H9 (cell line): ENCODE results near the gene CUEDC2. TPM values are rescaled to one million over a fixed set of nuclear protein-coding genes. Genes with fewer than 3 reads are reported as not detected.
A peak's percentile ranks its signal among the peaks of the same experiment; 100 is the strongest.

Experiments
- DNase-seq: peaks from one replicate; pipeline ENCODE4 v3.0.0-alpha.2; 2017
- H2AFZ ChIP-seq: one replicate; pipeline ENCODE4 v1.6.1; 2013; ENCODE audit warnings: mild to moderate bottlenecking, low read length, control low read depth, moderate library complexity
- H2AK5ac ChIP-seq: 2 replicates; pipeline ENCODE4 v1.6.1; 2013; ENCODE audit warnings: low read length, control low read depth, mixed read lengths; ENCODE audit not compliant: insufficient read length
- H2BK120ac ChIP-seq: one replicate; pipeline ENCODE4 v1.6.1; 2013; ENCODE audit warnings: low read depth, mild to moderate bottlenecking, low read length, control low read depth, inconsistent platforms; ENCODE audit not compliant: poor library complexity, severe bottlenecking
- H2BK12ac ChIP-seq: 2 replicates; pipeline ENCODE4 v1.6.1; 2013; ENCODE audit warnings: low read length, control low read depth, mixed read lengths, low read depth; ENCODE audit not compliant: insufficient read length
- H2BK15ac ChIP-seq: 2 replicates; pipeline ENCODE4 v1.6.1; 2013; ENCODE audit warnings: low read depth, low read length, control low read depth
- H2BK20ac ChIP-seq: one replicate; pipeline ENCODE4 v1.6.1; 2013; ENCODE audit warnings: low read depth, mild to moderate bottlenecking, low read length, control low read depth, inconsistent platforms; ENCODE audit not compliant: poor library complexity, severe bottlenecking
- H2BK5ac ChIP-seq: 2 replicates; pipeline ENCODE4 v1.6.1; 2013; ENCODE audit warnings: low read length, control low read depth, mixed read lengths; ENCODE audit not compliant: insufficient read length
- H3K14ac ChIP-seq: 2 replicates; pipeline ENCODE4 v1.6.1; 2013; ENCODE audit warnings: low read length, control low read depth; ENCODE audit not compliant: insufficient read depth
- H3K18ac ChIP-seq: 2 replicates; pipeline ENCODE4 v1.6.1; 2013; ENCODE audit warnings: low read depth, mild to moderate bottlenecking, mixed read lengths, low read length, control low read depth; ENCODE audit not compliant: insufficient read length
- H3K23ac ChIP-seq: 2 replicates; pipeline ENCODE4 v1.6.1; 2013; ENCODE audit warnings: low read length, control low read depth, mixed read lengths, low read depth; ENCODE audit not compliant: insufficient read length
- H3K23me2 ChIP-seq: 2 replicates; pipeline ENCODE4 v1.6.1; 2013; ENCODE audit warnings: low read depth, mild to moderate bottlenecking, mixed read lengths, low read length, control low read depth; ENCODE audit not compliant: insufficient read length, poor library complexity, severe bottlenecking
- H3K27ac ChIP-seq: 2 replicates; pipeline ENCODE4 v1.5.1; 2013; ENCODE audit warnings: low read length, control low read depth, mixed read lengths, low read depth; ENCODE audit not compliant: insufficient read length
- H3K27me3 ChIP-seq: 2 replicates; pipeline ENCODE4 v1.6.1; 2013; ENCODE audit warnings: low read length, control low read depth, inconsistent platforms; ENCODE audit not compliant: insufficient read depth
- H3K4ac ChIP-seq: 2 replicates; pipeline ENCODE4 v1.6.1; 2013; ENCODE audit warnings: low read depth, mild to moderate bottlenecking, control low read depth, inconsistent platforms, low read length, moderate library complexity
- H3K4me1 ChIP-seq: 2 replicates; pipeline ENCODE4 v1.6.1; 2013; ENCODE audit warnings: low read length, control low read depth, inconsistent platforms; ENCODE audit not compliant: insufficient read depth
- H3K4me2 ChIP-seq: 2 replicates; pipeline ENCODE4 v1.6.1; 2013; ENCODE audit warnings: low read length, control low read depth, mixed read lengths; ENCODE audit not compliant: insufficient read length, insufficient read depth
- H3K56ac ChIP-seq: 2 replicates; pipeline ENCODE4 v1.6.1; 2013; ENCODE audit warnings: low read depth, mild to moderate bottlenecking, mixed read lengths, low read length, control low read depth; ENCODE audit not compliant: insufficient read length
- H3K79me1 ChIP-seq: 2 replicates; pipeline ENCODE4 v1.6.1; 2013; ENCODE audit warnings: low read depth, mild to moderate bottlenecking, moderate library complexity, low read length, control low read depth, inconsistent platforms; ENCODE audit not compliant: insufficient read depth, poor library complexity, severe bottlenecking
- H3K79me2 ChIP-seq: 2 replicates; pipeline ENCODE4 v1.6.1; 2013; ENCODE audit warnings: low read length, control low read depth, inconsistent platforms; ENCODE audit not compliant: insufficient read depth
- H3K9ac ChIP-seq: 2 replicates; pipeline ENCODE4 v1.6.1; 2013; ENCODE audit warnings: low read length, control low read depth, mixed read lengths; ENCODE audit not compliant: insufficient read length; ENCODE audit errors: extremely low read depth
- H3K9me3 ChIP-seq: one replicate; pipeline ENCODE4 v1.6.1; 2013; ENCODE audit warnings: low read depth, low read length, inconsistent platforms; ENCODE audit not compliant: control insufficient read depth
- H3T11ph ChIP-seq: one replicate; pipeline ENCODE4 v1.6.1; 2013; ENCODE audit warnings: mild to moderate bottlenecking, low read length, control low read depth, inconsistent platforms
- H4K20me1 ChIP-seq: one replicate; pipeline ENCODE4 v1.6.1; 2013; ENCODE audit not compliant: control insufficient read depth, insufficient read length, insufficient read depth
- H4K5ac ChIP-seq: 2 replicates; pipeline ENCODE4 v1.6.1; 2013; ENCODE audit warnings: low read depth, mild to moderate bottlenecking, mixed read lengths, low read length, control low read depth; ENCODE audit not compliant: insufficient read length
- H4K8ac ChIP-seq: replicated peaks from 2 replicates; pipeline ENCODE4 v1.6.1; 2013; ENCODE audit warnings: low read length, control low read depth, mixed read lengths, low read depth; ENCODE audit not compliant: insufficient read length
- H4K91ac ChIP-seq: 2 replicates; pipeline ENCODE4 v1.6.1; 2013; ENCODE audit warnings: low read depth, mild to moderate bottlenecking, moderate library complexity, mixed read lengths, low read length, control low read depth; ENCODE audit not compliant: insufficient read length
- H3K27ac Mint-ChIP-seq, 3 experiments: 2 replicates in 2 of 3; 3 replicates in 1 of 3; pipeline ENCODE4 v1.8.0; 2020 to 2021; ENCODE audit warnings: mixed read lengths in 3 of 3, mild to moderate bottlenecking in 1 of 3, moderate library complexity in 1 of 3
- H3K27me3 Mint-ChIP-seq: 2 replicates; pipeline ENCODE4 v1.8.0; 2021; ENCODE audit warnings: low read depth, mild to moderate bottlenecking, moderate library complexity, mixed read lengths
- H3K36me3 Mint-ChIP-seq, 3 experiments: 2 replicates in 2 of 3; 3 replicates in 1 of 3; pipeline ENCODE4 v1.8.0; 2020 to 2021; ENCODE audit warnings: low read depth in 3 of 3, mixed read lengths in 3 of 3; ENCODE audit not compliant: insufficient read depth in 1 of 3
- H3K4me1 Mint-ChIP-seq, 2 experiments: 2 replicates each; pipeline ENCODE4 v1.8.0; 2020; ENCODE audit warnings: mixed read lengths in 2 of 2
- H3K4me3 Mint-ChIP-seq, 2 experiments: 2 replicates in 1 of 2; 3 replicates in 1 of 2; pipeline ENCODE4 v1.8.0; 2020 to 2021; ENCODE audit warnings: mild to moderate bottlenecking in 2 of 2, mixed read lengths in 2 of 2, moderate library complexity in 1 of 2
- H3K9me3 Mint-ChIP-seq, 2 experiments: 2 replicates in 1 of 2; 3 replicates in 1 of 2; pipeline ENCODE4 v1.8.0; 2020; ENCODE audit warnings: mild to moderate bottlenecking in 2 of 2, mixed read lengths in 2 of 2, moderate library complexity in 1 of 2
- CTCF ChIP-seq: fragments of 200-600 bp; sonication (generic); conservative IDR thresholded peaks from 3 replicates; pipeline ENCODE4 v1.8.0; 2021; ENCODE audit warnings: antibody characterized with exemption, mild to moderate bottlenecking
- WGBS: extraction: QIAGEN DNeasy Blood & Tissue Kit; methylation state at CpG from one replicate; pipeline ENCODE4 v1.1.7; 2013; ENCODE audit warnings: missing lambda C conversion rate, low lambda C conversion rate, mixed read lengths; ENCODE audit not compliant: insufficient read length; ENCODE audit errors: extremely low coverage; 5-methylcytosine and 5-hydroxymethylcytosine counted together
- total RNA-seq: library from RNA; stranded (reverse); gene quantifications from 2 replicates; pipeline ENCODE4 v1.2.1, GENCODE V29; 2021

CUEDC2 gene
- total RNA-seq, 1 experiment from 2014 or later: 41.2 TPM

- H2BK20ac ChIP-seq: no peak overlapping the region
- no peak overlapping the region for H2AFZ ChIP-seq
- H4K5ac ChIP-seq: no peak overlapping the region
- H4K8ac ChIP-seq: no peak overlapping the region
- H3K4ac ChIP-seq: no peak overlapping the region
- no peak overlapping the region for H2BK5ac ChIP-seq
- no peak overlapping the region for H3K27ac ChIP-seq
- H2BK120ac ChIP-seq: no peak overlapping the region
- H3K23ac ChIP-seq: no peak overlapping the region
- Mint-ChIP-seq H3K4me1 (peaks cover 20 to 22% of the 10 kb centered on the region in 2 experiments), H3K36me3 (peaks cover 3 to 8% (median 3%) of the 10 kb centered on the region in 3 experiments; a peak in 6 of 7 replicates), H3K4me3 (no peak overlapping the region), H3K9me3 (no peaks in the 10 kb centered on the region), H3K27me3 (peaks cover 12% of the 10 kb centered on the region), H3K27ac (peak overlapping the region in 2 of 3 experiments; percentile 40 to 57; a peak in 1 of 7 replicates)
- no peak for DNase-seq
- H2BK15ac ChIP-seq: no peak overlapping the region
- H3K23me2 ChIP-seq: no peaks in the 10 kb centered on the region
- H3K9me3 ChIP-seq: no peaks in the 10 kb centered on the region
- no CpG with 5 or more reads among the region's 6 CpGs for WGBS
- H3K18ac ChIP-seq: no peak overlapping the region
- no peak overlapping the region for H3K4me2 ChIP-seq
- TF ChIP-seq CTCF: no peak
- no peaks in the 10 kb centered on the region for H3K27me3 ChIP-seq
- no peaks in the 10 kb centered on the region for H3K79me1 ChIP-seq
- no peak overlapping the region for H2BK12ac ChIP-seq
- no peaks in the 10 kb centered on the region; the same call in none of the 2 replicates for H3K4me1 ChIP-seq
- H2AK5ac ChIP-seq: no peak overlapping the region
- H3K14ac ChIP-seq: no peak overlapping the region
- H3K9ac ChIP-seq: no peak overlapping the region
- no peaks in the 10 kb centered on the region for H4K20me1 ChIP-seq
- no peak overlapping the region for H3K56ac ChIP-seq
- no peak overlapping the region for H3T11ph ChIP-seq
- no peak overlapping the region for H4K91ac ChIP-seq
- no peaks in the 10 kb centered on the region for H3K79me2 ChIP-seq
These were observed 34.9 kb upstream of the CUEDC2 start for GRCh38 chr10:102467318-102467717.
